HepG2 (cell line): ENCODE measurements around the gene TGM1. TPM values are rescaled to one million over a fixed set of nuclear protein-coding genes. Genes with fewer than 3 reads are reported as not detected.

Experiments
- ATF1 ChIP-seq: IDR thresholded peaks from 2 replicates; pipeline ENCODE4 v1.6.1; 2016; ENCODE audit warnings: mild to moderate bottlenecking, control low read depth
- BATF2 ChIP-seq: sonication (generic); formaldehyde crosslinking; IDR thresholded peaks from 2 replicates; pipeline ENCODE4 v1.8.0; 2022; ENCODE audit warnings: mild to moderate bottlenecking, missing genetic modification reagents, moderate library complexity
- DRAP1 ChIP-seq: IDR thresholded peaks from 2 replicates; pipeline ENCODE4 v1.6.1; 2016; ENCODE audit warnings: missing genetic modification reagents, missing compliant biosample characterization
- E2F5 ChIP-seq: sonication (generic); formaldehyde crosslinking; conservative IDR thresholded peaks from 2 replicates; pipeline ENCODE4 v1.4.0; 2020; ENCODE audit warnings: missing genetic modification reagents
- GABPB1 ChIP-seq: IDR thresholded peaks from 2 replicates; pipeline ENCODE4 v1.6.1; 2016; ENCODE audit warnings: mild to moderate bottlenecking, missing genetic modification reagents, moderate library complexity, missing compliant biosample characterization
- HCFC1 ChIP-seq: fragments of 150-350 bp; IDR thresholded peaks from 2 replicates; pipeline ENCODE4 v1.6.1; 2014; ENCODE audit warnings: low read depth, low read length
- KDM2A ChIP-seq: sonication (generic); formaldehyde crosslinking; IDR thresholded peaks from 2 replicates; pipeline ENCODE4 v1.4.0; 2020; ENCODE audit warnings: low read depth, missing genetic modification reagents, borderline replicate concordance
- MAFF ChIP-seq: IDR thresholded peaks from 2 replicates; pipeline ENCODE4 v1.6.1; 2011; ENCODE audit warnings: low read depth, low read length, improper control_type of control experiment
- MAZ ChIP-seq, 2 experiments: sonication (generic) in 1 of 2; formaldehyde crosslinking in 1 of 2; IDR thresholded peaks; 2 replicates each; pipeline versions ENCODE4 v1.5.0 to v1.6.1; 2012 to 2020; ENCODE audit warnings: low read depth in 2 of 2, mild to moderate bottlenecking in 2 of 2, borderline replicate concordance in 1 of 2, improper control_type of control experiment in 1 of 2, low read length in 1 of 2, missing genetic modification reagents in 1 of 2, moderate library complexity in 1 of 2
- MBD4 ChIP-seq: IDR thresholded peaks from 2 replicates; pipeline ENCODE4 v1.6.1; 2012; ENCODE audit warnings: low read length, inconsistent platforms, borderline replicate concordance
- SIX4 ChIP-seq: sonication (generic); formaldehyde crosslinking; IDR thresholded peaks from 2 replicates; pipeline ENCODE4 v1.4.0; 2020; ENCODE audit warnings: missing genetic modification reagents
- SNAPC4 ChIP-seq: sonication (generic); formaldehyde crosslinking; IDR thresholded peaks from 2 replicates; pipeline ENCODE4 v1.4.0; 2020; ENCODE audit warnings: mild to moderate bottlenecking, missing genetic modification reagents
- SP4 ChIP-seq: sonication (generic); formaldehyde crosslinking; IDR thresholded peaks from 2 replicates; pipeline ENCODE4 v1.8.1; 2023; ENCODE audit warnings: mild to moderate bottlenecking, missing genetic modification reagents
- SSRP1 ChIP-seq: IDR thresholded peaks from 2 replicates; pipeline ENCODE4 v1.6.1; 2016; ENCODE audit warnings: control low read depth
- YEATS4 ChIP-seq: sonication (generic); formaldehyde crosslinking; IDR thresholded peaks from 2 replicates; pipeline ENCODE4 v1.4.0; 2020; ENCODE audit warnings: missing genetic modification reagents, borderline replicate concordance
- ZNF432 ChIP-seq: sonication (generic); formaldehyde crosslinking; IDR thresholded peaks from 2 replicates; pipeline ENCODE4 v1.5.0; 2020; ENCODE audit warnings: missing genetic modification reagents, mild to moderate bottlenecking, borderline replicate concordance
- ZNF468 ChIP-seq: sonication (generic); formaldehyde crosslinking; IDR thresholded peaks from 2 replicates; pipeline ENCODE4 v1.8.0; 2022; ENCODE audit warnings: mild to moderate bottlenecking, moderate library complexity, missing genetic modification reagents
- ZNF530 ChIP-seq: sonication (generic); formaldehyde crosslinking; IDR thresholded peaks from 2 replicates; pipeline ENCODE4 v1.5.0; 2020; ENCODE audit warnings: low read depth, mild to moderate bottlenecking, missing genetic modification reagents
- ZNF563 ChIP-seq: sonication (generic); formaldehyde crosslinking; IDR thresholded peaks from 2 replicates; pipeline ENCODE4 v1.8.0; 2022; ENCODE audit warnings: mild to moderate bottlenecking, moderate library complexity, missing genetic modification reagents
- ZNF746 ChIP-seq: sonication (generic); formaldehyde crosslinking; IDR thresholded peaks from 2 replicates; pipeline ENCODE4 v1.8.0; 2022; ENCODE audit warnings: mild to moderate bottlenecking, missing genetic modification reagents
- ZNF883 ChIP-seq: sonication (generic); formaldehyde crosslinking; IDR thresholded peaks from 2 replicates; pipeline ENCODE4 v1.5.1; 2020; ENCODE audit warnings: mild to moderate bottlenecking, missing genetic modification reagents; ENCODE audit errors: not compliant biosample characterization
- polyA plus RNA-seq, 8 experiments: library from polyadenylated mRNA; depleted of rRNA in 3 of 8; stranded (reverse) in 7 of 8; unstranded in 1 of 8; fragments of >200 nt; fragmentation: Illumina TruSeq in 4 of 8; extraction: Trizol in 4 of 8; gene quantifications; 2 replicates each; pipeline versions ENCODE4 v1.2.1 to v1.2.3, GENCODE V29; 2011 to 2016; ENCODE audit warnings: low read depth in 4 of 8, missing spikeins in 1 of 8, mixed read lengths in 1 of 8; ENCODE audit not compliant: insufficient read depth in 1 of 8
- total RNA-seq, 5 experiments: library from RNA; depleted of rRNA; stranded (reverse); fragments of >200 nt; fragmentation: Illumina TruSeq; extraction: Trizol; gene quantifications; 2 replicates each; pipeline ENCODE4 v1.2.3, GENCODE V29; 2016; ENCODE audit warnings: low read depth in 1 of 5

TGM1 gene
- total and polyA plus RNA-seq, 2 of the 13 experiments (the other 11 are each of a cell fraction or from before 2014, with no cell fraction given): 3.2 to 10.6 TPM

- TF ChIP-seq E2F5 (CRISPR knock-in tag): no peak; the same call in 1 of the 2 replicates
- TF ChIP-seq ZNF746 (CRISPR knock-in tag): peak; percentile 60; the same call in 1 of the 2 replicates
- peak; percentile 98 for TF ChIP-seq GABPB1 (CRISPR knock-in tag)
- 0 out of 2 replicates have a peak, but pooled peaks have one; percentile 21 for TF ChIP-seq BATF2
- peak; percentile 98 for TF ChIP-seq SNAPC4 (CRISPR knock-in tag)
- peak; percentile 84; the same call in 1 of the 2 replicates for TF ChIP-seq ATF1 (CRISPR knock-in tag)
- TF ChIP-seq DRAP1 (CRISPR knock-in tag): peak; percentile 58
- no peak; the same call in 1 of the 2 replicates for TF ChIP-seq SSRP1 (CRISPR knock-in tag)
- 0 out of 2 replicates have a peak, but pooled peaks have one; percentile 70 for TF ChIP-seq ZNF468 (CRISPR knock-in tag)
- TF ChIP-seq KDM2A (CRISPR knock-in tag): peak; percentile 97; the same call in 1 of the 2 replicates
- TF ChIP-seq SIX4 (CRISPR knock-in tag): peak; percentile 73
- no peak for TF ChIP-seq MBD4
- TF ChIP-seq SP4 (CRISPR knock-in tag): peak; percentile 90
- 0 out of 2 replicates have a peak, but pooled peaks have one; percentile 24 for TF ChIP-seq ZNF432 (CRISPR knock-in tag)
- peak; percentile 98 for TF ChIP-seq HCFC1
- peak; percentile 91; the same call in 1 of the 2 replicates for TF ChIP-seq ZNF530
- no peak; the same call in 1 of the 2 replicates for TF ChIP-seq MAZ (IDR thresholded peaks at IDR 0.05; ENCODE audit: borderline replicate concordance, low read depth, low read length)
- TF ChIP-seq MAZ (CRISPR knock-in tag; IDR thresholded peaks at IDR 0.05; ENCODE audit: low read depth): peak; percentile 97
- TF ChIP-seq ZNF883 (CRISPR knock-in tag): peak; percentile 97
- TF ChIP-seq MAFF: no peak
- 0 out of 2 replicates have a peak, but pooled peaks have one; percentile 14 for TF ChIP-seq ZNF563 (CRISPR knock-in tag)
- TF ChIP-seq YEATS4: peak; percentile 66
These were observed 30.8 kb downstream of the TGM1 start, which contains the start of gene NEDD8 (continued) for GRCh38 chr14:24232121-24232644.
